PC-9 (cell line): ENCODE data around the gene RNASEL. TPM values are rescaled to one million over a fixed set of nuclear protein-coding genes. Genes with fewer than 3 reads are reported as not detected.

Source experiments
- BruUV-seq: library from RNA; stranded (reverse); fragments of 400-500 nt; replicated peaks from 2 replicates; lab custom pipeline; 2021; lab: Mats Ljungman, UMichigan
- CTCF ChIA-PET: fragments of 300-600 bp; sonication (Branson Sonifier 250); formaldehyde crosslinking; loops from one replicate; lab custom pipeline; 2022; ENCODE audit warnings: antibody characterized with exemption; lab: Charles Lee
- POLR2A ChIA-PET: fragments of 300-600 bp; sonication (Branson Sonifier 250); formaldehyde crosslinking; loops from one replicate; lab custom pipeline; 2022; ENCODE audit warnings: antibody characterized with exemption; ENCODE audit not compliant: unreplicated experiment; lab: Charles Lee
- DNase-seq, 2 experiments: peaks; one replicate each; pipeline versions ENCODE4 v3.0.0 to v3.0.0-alpha.2; 2015 to 2022; ENCODE audit warnings: mixed read lengths in 1 of 2
- H2AFZ ChIP-seq: fragments of 200-600 bp; sonication (generic); 2 replicates; pipeline ENCODE4 v1.8.1; 2017; ENCODE audit warnings: antibody characterized with exemption
- H3F3A ChIP-seq: fragments of 200-600 bp; sonication (generic); 2 replicates; pipeline ENCODE4 v1.8.1; 2017; ENCODE audit warnings: antibody characterized with exemption, mild to moderate bottlenecking, low read depth; ENCODE audit not compliant: insufficient read depth
- H3K27ac ChIP-seq: fragments of 200-600 bp; sonication (generic); 2 replicates; pipeline ENCODE4 v1.6.1; 2016; ENCODE audit warnings: mixed run types
- H3K27me3 ChIP-seq: fragments of 200-600 bp; sonication (generic); 2 replicates; pipeline ENCODE4 v1.6.1; 2016; ENCODE audit warnings: low read depth, mixed run types; ENCODE audit not compliant: insufficient read depth
- H3K36me3 ChIP-seq: fragments of 200-600 bp; sonication (generic); 2 replicates; pipeline ENCODE4 v1.6.1; 2016; ENCODE audit warnings: low read depth, mixed run types
- H3K4me1 ChIP-seq: fragments of 200-600 bp; sonication (generic); replicated peaks from 2 replicates; pipeline ENCODE4 v1.6.1; 2016; ENCODE audit warnings: mixed run types; ENCODE audit not compliant: insufficient read depth
- H3K4me2 ChIP-seq: fragments of 200-600 bp; sonication (generic); 2 replicates; pipeline ENCODE4 v1.6.1; 2017; ENCODE audit warnings: mixed run types
- H3K4me3 ChIP-seq: fragments of 200-600 bp; sonication (generic); 2 replicates; pipeline ENCODE4 v1.6.1; 2016; ENCODE audit warnings: mixed run types
- H3K79me2 ChIP-seq: fragments of 200-600 bp; sonication (generic); 2 replicates; pipeline ENCODE4 v1.6.1; 2017; ENCODE audit warnings: low read depth, mixed run types
- H3K9me2 ChIP-seq: fragments of 200-600 bp; sonication (generic); 2 replicates; pipeline ENCODE4 v1.8.1; 2017; ENCODE audit warnings: mild to moderate bottlenecking; ENCODE audit not compliant: insufficient read depth
- H3K9me3 ChIP-seq: fragments of 200-600 bp; sonication (generic); 2 replicates; pipeline ENCODE4 v1.8.1; 2016; ENCODE audit warnings: low read depth; ENCODE audit not compliant: insufficient read depth
- H4K20me1 ChIP-seq: fragments of 200-600 bp; sonication (generic); 2 replicates; pipeline ENCODE4 v1.8.1; 2017; ENCODE audit not compliant: insufficient read depth
- EZH2 ChIP-seq: fragments of 200-600 bp; sonication (generic); IDR thresholded peaks from 2 replicates; pipeline ENCODE4 v1.8.0; 2017; ENCODE audit warnings: antibody characterized with exemption, low read depth
- intact Hi-C: fragments of 100-400 bp; cut with micrococcal nuclease; formaldehyde crosslinking; loops from one replicate; pipeline ENCODE4 v1.10.0; 2022; ENCODE audit not compliant: unreplicated experiment
- total RNA-seq: library from RNA; stranded (reverse); gene quantifications from 2 replicates; pipeline ENCODE4 v1.2.3, GENCODE V29; 2021
- TF ChIP-seq, protein P1 (sequence below): fragments of 200-600 bp; sonication (generic); conservative IDR thresholded peaks from 2 replicates; pipeline ENCODE4 v1.6.1; 2017; ENCODE audit warnings: mixed run types, antibody characterized with exemption, mild to moderate bottlenecking, moderate library complexity

Gene RNASEL
- total RNA-seq, 1 experiment from 2014 or later, result 6.3 TPM

DNA sequence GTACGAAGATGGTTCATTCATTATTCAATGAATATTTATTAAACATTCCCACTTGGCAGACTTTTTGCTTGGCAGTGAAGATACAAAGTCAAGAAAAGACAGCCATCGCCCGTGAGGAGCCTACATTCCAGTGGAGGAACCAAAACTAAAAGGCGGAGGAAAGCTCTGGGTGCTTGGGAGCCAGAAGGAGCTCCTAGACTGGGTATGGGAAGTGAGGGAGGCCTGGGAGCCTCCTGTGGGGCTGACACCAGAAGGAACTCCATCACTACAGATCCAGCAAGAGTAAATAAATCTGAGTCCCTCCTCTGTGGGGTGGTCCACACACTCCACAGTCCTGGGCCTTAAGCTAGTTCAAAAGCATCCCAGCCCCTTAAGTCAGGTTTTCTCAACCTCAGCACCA lies 14.9 kb downstream of the RNASEL start:
- peaks cover 3% of the 10 kb centered on the region; the same call in 1 of the 2 replicates for H3K36me3 ChIP-seq
- CTCF ChIA-PET, result no interaction called here
- no peaks in the 10 kb centered on the region for H3K9me3 ChIP-seq
- peaks cover 13% of the 10 kb centered on the region; the same call in 1 of the 2 replicates for H3F3A ChIP-seq
- H2AFZ ChIP-seq, result no peak overlapping the region
- H3K27me3 ChIP-seq, result no peaks in the 10 kb centered on the region
- intact Hi-C loops, result no loop called here
- H3K9me2 ChIP-seq, result no peaks in the 10 kb centered on the region
- H3K4me1 ChIP-seq, result peaks cover 20% of the 10 kb centered on the region
- POLR2A ChIA-PET, result no interaction called here
- H3K4me3 ChIP-seq, result no peak overlapping the region
- BruUV-seq, result no TSS peak
- H3K4me2 ChIP-seq, result no peak overlapping the region
- H4K20me1 ChIP-seq, result no peaks in the 10 kb centered on the region
- no peak for DNase-seq
- no peak overlapping the region for H3K27ac ChIP-seq
- H3K79me2 ChIP-seq, result no peaks in the 10 kb centered on the region
- no peak for TF ChIP-seq EZH2
- TF ChIP-seq, protein P1, sequence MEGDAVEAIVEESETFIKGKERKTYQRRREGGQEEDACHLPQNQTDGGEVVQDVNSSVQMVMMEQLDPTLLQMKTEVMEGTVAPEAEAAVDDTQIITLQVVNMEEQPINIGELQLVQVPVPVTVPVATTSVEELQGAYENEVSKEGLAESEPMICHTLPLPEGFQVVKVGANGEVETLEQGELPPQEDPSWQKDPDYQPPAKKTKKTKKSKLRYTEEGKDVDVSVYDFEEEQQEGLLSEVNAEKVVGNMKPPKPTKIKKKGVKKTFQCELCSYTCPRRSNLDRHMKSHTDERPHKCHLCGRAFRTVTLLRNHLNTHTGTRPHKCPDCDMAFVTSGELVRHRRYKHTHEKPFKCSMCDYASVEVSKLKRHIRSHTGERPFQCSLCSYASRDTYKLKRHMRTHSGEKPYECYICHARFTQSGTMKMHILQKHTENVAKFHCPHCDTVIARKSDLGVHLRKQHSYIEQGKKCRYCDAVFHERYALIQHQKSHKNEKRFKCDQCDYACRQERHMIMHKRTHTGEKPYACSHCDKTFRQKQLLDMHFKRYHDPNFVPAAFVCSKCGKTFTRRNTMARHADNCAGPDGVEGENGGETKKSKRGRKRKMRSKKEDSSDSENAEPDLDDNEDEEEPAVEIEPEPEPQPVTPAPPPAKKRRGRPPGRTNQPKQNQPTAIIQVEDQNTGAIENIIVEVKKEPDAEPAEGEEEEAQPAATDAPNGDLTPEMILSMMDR, result no peak

- Histone ChIP-seq H3K4me1 (peaks cover 10% of the 10 kb centered on the region), H3F3A (peaks cover 6% of the 10 kb centered on the region; the same call in 1 of the 2 replicates), H2AFZ (0 out of 2 replicates have a peak overlapping the region, but pooled peaks have one; percentile 31), H3K27me3 (no peaks in the 10 kb centered on the region), H3K4me3 (no peak overlapping the region), H3K4me2 (no peak overlapping the region), H3K27ac (no peak overlapping the region), H3K79me2 (no peaks in the 10 kb centered on the region), H4K20me1 (no peaks in the 10 kb centered on the region), H3K9me3 (no peaks in the 10 kb centered on the region), H3K9me2 (no peaks in the 10 kb centered on the region), H3K36me3 (peaks cover 3% of the 10 kb centered on the region; the same call in 1 of the 2 replicates)
- DNase-seq, result no peak
- TF ChIP-seq, protein P1, result no peak
- TF ChIP-seq EZH2, result no peak
- POLR2A ChIA-PET, result no interaction called here
- intact Hi-C loops, result no loop called here
- CTCF ChIA-PET, result no interaction called here
- BruUV-seq, result no TSS peak
Measured at GRCh38 chr1:182570611-182570970, 18.5 kb downstream of the RNASEL start.

GRCh38 chr1:182569939-182570610 lies 19.0 kb downstream of the RNASEL start:
- POLR2A ChIA-PET, result no interaction called here
- intact Hi-C loops, result no loop called here
- H2AFZ ChIP-seq, result no peak overlapping the region
- H3K27ac ChIP-seq, result no peak overlapping the region
- H3F3A ChIP-seq, result peaks cover under 1% of the 10 kb centered on the region; the same call in 1 of the 2 replicates
- H3K9me2 ChIP-seq, result no peaks in the 10 kb centered on the region
- no peaks in the 10 kb centered on the region for H3K79me2 ChIP-seq
- CTCF ChIA-PET, result interaction anchor here (0.7 kb wide), 1 partner anchor 494 kb away, joined by 3 read pairs; no protein-coding TSS in a partner anchor
- no peaks in the 10 kb centered on the region for H3K27me3 ChIP-seq
- peaks cover 3% of the 10 kb centered on the region; the same call in 1 of the 2 replicates for H3K36me3 ChIP-seq
- no peak for DNase-seq
- no peak overlapping the region for H3K4me2 ChIP-seq
- no TSS peak for BruUV-seq
- H4K20me1 ChIP-seq, result no peaks in the 10 kb centered on the region
- no peak for TF ChIP-seq EZH2
- TF ChIP-seq, protein P1, result no peak
- H3K4me1 ChIP-seq, result peaks cover 5% of the 10 kb centered on the region
- no peaks in the 10 kb centered on the region for H3K9me3 ChIP-seq
- no peak overlapping the region for H3K4me3 ChIP-seq
